ENCODE data around the gene ABCG5.

GRCh38 chr2:43824512-43824911, 14.1 kb downstream of the ABCG5 start:
- TF ChIP-seq GATA1 (IDR thresholded peaks at IDR 0.05; ENCODE audit: low read depth, low read length) (no peak), POLR2A (IDR thresholded peaks at IDR 0.05; ENCODE audit: low read length) (no peak)
